ENCODE results near the gene MAP7.
A peak's percentile ranks its signal among the peaks of the same experiment; 100 is the strongest.
"Not testable (repeated sequence)": the region's sequence is repeated elsewhere in the genome, so short reads cannot be mapped to it uniquely, and the experiment has no call there.

The MAP7 gene

DNA sequence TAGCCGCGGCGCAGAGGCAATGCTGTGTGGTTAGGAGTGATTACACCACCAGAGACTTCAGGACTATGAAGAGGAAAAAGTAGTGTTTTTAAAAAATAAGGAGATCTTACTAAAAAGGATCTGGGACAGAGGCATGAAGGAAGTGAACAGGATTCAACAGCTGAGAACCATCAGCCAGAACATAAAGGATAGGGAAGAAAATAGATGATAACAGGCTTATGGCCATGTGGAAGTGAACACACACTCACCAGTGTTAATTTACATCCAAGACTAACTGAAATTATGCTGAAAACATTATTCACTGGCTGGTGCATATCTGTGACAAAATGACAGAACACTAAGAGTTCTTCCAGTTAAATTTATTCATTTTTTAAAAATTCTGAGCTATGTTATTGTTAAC is 213.1 kb downstream of the MAP7 start:
- no peak for DNase-seq (ENCODE audit: low read depth in 2 of 2)

DNA sequence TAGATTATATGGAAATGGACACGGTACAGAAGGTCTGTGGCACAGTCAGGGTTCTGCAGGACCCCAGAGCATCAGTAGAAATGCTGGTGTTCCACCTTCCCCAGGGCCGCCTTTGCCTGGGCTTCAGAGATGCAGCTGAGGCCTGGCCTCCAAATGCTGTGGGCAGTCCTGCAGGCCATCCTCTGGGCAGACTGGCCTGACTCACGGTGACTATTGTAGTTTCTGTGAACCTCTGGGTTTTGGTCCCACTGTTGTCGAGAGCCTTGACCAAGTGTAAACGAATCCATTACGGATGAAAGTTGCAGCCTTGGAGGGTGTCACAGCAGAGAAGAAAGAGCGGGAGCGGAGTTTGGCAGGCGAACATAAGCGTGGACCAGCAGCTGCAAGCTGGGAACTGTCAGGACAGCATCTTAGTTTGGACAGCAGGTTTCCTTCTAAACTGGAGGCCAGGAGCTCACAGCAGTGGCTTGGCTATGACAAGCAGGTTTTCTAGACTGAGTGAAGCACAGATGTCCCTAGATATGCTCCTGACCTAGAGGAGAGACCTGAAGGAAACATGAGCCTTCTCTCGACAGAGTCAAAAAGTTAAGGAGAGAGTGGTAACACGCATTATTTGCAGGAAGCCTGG is 214.4 kb downstream of the MAP7 start:
- DNase-seq (ENCODE audit: low read depth in 2 of 2): no peak

DNA sequence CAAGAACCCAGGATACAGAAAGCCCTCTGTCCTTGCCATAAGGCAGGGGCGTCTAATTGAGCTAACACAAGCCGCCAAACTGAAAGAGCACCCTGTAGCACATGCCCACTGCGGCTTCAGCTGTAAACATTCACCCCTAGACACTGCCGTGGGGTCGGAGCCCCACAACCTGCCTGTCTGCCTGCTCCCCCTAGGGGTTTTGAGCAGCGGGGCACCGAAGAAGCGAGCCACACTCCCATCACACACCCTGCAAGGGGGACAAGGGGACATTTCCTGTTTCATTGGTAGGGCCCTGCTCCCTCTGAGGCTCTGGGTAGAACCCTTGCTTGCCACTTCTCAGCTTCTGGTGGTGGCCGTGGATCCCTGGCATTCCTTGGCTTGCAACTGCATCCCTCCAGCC is 215.4 kb downstream of the MAP7 start:
- no peak for DNase-seq (ENCODE audit: low read depth in 2 of 2)

DNA sequence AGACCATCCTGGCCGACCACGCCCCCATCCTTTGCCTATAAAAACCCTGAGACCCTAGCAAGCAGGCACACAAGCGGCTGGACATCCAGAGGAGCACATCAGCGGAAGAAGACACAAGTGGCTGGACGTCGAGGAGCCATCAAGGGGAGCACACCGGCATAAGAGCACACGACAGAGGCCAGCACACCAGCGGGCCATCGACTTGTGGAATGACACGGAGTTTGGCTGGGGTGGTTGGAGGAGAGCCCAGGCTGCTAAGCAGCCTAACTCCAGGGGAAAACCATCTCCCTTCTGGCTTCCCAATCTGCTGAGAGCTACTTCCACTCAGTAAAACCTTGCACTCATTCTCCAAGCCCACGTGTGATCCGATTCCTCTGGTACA is 215.8 kb downstream of the MAP7 start:
- no peak for DNase-seq (ENCODE audit: low read depth in 2 of 2)

DNA sequence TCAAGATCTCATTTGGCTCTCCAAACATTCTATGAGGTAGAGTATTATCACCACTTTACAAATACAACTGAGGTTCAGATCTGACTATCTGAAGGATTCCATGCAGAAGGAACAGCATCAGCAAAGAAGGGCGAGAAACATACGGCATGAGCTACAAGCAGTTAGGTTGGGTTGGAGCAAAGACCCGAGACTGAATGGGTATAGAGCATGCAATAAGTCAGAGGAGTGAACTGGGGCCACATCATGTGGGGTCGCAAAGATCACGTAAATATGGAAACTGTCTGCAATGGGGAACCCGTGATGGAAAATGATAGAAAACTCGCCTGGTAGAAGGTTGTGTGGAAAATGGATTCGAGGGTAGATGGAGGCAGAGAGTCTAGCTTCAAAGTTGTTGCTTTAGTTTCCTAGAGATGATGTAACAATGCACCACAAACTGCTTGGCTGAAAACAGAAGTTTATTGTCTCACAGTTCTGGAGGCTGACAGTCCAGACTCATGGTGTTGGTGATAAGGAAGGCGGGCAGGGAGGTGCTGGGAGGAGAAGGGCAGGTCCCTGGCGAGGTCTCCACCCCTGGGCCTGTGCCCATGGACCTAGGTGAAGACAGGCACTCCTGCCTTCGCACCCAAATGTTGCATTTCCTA is 216.3 kb downstream of the MAP7 start:
- DNase-seq (ENCODE audit: low read depth in 2 of 2): no peak

DNA sequence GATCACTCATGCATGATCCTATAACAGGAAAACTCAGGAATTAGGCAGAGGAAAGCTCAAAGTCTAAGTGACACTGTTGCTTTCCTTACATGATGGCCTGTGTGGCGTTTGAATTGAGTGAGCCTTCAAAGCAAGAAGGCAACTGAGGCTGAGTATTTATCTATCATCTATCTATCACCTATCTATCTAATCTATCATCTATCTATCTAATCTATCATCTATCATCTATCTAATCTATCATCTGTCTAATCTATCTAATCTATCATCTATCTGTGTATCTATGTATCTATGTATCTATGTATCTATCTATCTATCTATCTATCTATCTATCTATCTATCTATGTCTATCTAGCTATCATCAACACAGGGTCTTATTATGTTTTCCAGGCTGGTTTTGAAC is 218.8 kb downstream of the MAP7 start:
- DNase-seq (ENCODE audit: low read depth in 2 of 2): no peak

DNA sequence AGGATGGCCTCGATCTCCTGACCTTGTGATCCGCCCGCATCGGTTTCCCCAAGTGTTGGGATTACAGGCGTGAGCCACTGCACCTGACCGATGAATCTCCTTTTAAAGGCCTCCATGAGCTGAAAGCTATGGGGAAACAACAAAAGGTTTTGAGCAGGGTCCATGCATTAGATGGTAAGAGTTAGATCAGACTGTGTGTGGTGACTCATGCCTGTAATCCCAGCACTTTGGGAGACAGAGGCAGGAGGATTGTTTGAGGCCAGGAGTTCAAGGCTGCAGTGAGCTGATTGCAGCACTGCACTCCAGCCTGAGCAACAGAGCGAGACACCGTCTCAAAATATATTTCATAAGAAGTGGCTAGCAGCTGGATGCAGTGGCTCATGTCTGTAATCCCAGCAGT is 219.6 kb downstream of the MAP7 start:
- DNase-seq (ENCODE audit: low read depth in 2 of 2): no peak

DNA sequence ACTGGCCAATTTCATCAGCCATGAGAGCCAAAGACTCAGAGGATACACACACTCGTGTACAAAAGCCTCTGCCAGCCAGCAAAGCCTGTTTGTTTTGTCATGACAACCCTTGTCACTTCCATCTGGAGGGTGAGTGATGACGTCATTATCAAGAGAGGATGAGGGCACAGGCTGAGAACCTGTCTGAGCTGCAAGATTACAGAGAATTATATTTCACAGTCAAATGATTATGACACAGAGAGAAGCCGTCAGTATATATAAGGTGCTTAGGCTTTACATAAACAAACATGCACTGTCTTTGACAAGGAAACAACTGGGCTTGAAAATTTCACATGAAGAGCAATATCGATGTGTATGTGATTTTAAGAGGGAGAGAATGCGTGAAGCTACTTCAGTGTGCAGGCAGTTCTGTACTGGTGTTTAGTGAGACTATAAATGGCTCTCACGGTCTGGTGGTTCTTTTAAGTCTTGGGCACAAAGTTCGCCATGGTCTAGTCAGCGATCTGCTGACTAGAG is 224.1 kb downstream of the MAP7 start:
- no peak for DNase-seq (ENCODE audit: low read depth in 2 of 2)

DNA sequence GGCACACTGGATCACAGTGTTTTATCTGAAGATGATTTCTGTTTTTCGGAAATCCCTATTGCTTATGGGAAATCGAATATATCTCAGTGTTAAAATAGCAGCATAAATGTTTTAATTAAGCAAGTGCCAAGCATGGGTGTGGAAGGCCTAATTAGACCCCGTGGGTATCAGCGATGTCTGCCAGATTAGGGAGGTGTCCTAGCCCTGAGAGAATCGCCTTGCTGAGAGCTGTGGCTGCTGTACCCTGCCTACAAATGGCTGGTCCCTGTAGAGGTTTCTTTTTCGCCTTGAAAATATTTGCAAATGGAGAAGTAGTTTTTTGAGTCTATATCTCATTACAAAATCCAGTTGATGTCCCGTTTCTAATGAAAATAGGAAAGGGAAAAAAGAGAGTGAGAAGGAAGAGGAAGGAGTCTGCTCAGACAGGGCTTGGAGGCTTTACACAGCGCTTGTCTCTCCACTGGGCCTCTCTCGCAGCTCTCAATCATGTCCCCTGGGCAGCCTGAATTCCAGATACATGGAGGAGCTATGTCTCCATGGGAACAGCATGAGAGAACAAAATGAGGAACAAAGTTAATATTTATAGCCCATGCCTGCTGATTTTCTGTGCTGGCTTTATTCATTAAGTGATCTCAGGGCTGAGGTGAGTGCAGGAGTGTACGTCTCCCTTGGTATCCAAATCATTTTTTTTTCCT is 225.4 kb downstream of the MAP7 start:
- no peak for DNase-seq (ENCODE audit: low read depth in 2 of 2)

DNA sequence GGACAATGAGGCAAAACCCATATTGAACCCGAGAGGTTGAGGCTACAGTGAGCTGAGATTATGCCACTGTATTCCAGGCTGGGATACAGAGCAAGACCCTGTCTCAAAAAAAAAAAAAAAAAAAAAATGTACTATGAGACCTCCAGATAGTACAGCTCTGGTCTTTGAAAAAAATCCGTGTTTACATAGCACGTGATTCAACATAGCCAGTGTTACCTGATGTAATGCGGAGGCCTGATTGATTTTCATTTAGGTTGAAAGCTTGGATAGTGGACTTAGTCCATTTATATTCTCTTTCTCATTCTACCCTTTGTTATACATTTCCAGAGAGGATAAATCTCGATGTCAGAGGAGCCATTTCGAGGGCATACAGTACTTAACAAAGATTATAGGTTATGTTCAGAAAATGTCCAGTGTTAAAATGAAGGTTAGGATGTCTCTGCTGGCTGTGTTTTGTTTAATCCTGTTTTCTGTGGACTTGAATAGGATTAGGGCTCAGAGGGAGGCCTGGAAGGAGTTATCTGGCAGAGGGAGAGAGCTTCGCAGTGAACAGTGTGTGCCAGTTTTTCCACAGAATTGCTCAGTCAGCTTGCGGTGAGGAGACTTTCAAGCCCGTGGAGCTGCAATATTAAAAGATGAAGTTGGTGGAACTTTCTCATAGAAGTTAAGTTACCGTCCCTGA is 226.7 kb downstream of the MAP7 start:
- DNase-seq (ENCODE audit: low read depth in 2 of 2): no peak

DNA sequence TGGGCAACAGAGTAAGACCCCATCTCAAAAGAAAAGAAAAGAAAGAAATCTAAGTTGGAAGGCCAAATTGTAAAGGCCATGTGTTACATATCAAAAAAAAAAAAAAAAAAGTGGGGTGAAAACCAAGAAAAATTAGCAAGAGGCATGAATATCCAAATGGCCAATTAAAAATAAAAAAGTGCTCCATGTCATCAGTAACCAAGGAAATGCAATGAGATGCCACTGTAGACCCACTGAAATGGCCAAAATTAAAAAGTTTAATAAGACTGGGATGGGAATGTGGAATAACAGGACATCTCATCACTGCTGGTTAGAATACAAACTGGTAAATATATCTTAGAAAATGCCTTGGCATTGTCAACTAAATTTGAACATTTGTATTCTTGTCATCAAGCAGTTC is 230.5 kb downstream of the MAP7 start:
- DNase-seq (ENCODE audit: low read depth in 2 of 2): no peak

DNA sequence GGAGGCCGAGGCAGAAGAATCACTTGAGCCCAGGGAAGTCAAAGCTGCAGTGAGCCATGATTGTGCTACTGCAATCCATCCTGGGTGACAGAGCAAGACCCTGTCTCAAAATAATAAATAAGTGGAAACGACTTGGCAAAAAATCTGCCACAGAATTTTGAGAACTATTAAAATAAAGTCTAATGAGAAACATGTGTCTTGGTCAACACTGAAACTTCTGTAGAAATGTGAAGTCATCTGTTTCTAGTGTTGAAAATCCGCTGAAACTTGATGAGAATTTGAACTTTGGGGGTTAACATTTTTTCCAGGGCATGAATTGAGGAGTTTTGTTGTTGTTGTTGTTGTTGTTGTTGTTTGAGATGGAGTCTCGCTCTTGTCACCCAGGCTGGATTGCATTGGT is 231.5 kb downstream of the MAP7 start:
- no peak for DNase-seq (ENCODE audit: low read depth in 2 of 2)

DNA sequence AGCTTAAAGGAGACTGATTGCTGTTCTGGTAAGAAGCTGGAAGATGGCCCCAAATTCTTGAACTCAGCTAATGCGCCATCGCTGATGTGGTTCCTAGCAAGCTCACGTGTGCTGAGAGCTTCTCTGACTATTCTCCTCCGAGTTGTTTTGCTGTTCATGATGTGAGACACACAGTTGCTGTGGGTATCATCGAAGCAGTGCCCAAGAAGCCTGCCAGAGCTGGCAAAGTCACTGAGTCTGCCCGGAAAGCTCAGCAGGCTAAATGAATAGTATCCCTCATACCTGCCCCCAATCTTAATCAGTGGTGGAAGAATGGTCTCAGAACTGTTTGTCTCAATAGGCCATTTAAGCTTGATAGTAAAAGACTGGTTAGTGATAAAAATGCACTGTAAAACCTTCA is 232.3 kb downstream of the MAP7 start:
- DNase-seq (ENCODE audit: low read depth in 2 of 2): no peak

DNA sequence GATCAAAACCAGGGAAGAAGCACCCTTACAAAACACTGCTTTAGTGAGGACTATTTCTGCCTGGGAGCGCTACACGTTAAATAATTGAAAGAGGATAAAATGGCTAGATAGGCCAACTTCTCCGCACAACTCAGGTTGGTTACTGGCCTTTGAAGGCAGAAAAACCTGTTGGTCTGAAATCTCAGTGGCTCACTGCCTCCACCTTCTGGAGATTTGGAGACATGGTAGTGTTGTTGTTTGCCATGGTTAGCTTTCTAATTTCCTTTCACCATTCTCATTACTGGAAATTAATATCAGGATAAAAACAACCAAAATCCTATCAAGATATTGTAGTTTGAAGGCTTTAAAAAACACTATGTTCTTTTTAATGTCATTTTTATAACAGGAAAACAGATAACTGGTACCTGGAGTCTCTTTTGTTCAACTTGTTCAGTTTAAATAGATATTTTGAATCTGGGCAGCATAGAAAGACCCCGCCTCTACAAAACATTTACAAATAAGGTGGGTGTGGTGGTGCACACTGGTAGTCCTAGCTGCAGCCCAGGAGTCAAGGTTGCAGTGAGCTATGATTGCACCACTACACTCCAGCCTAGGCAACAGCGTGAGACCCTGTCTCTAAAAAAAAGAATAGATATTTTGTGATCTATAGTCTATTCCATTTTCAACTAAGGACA is 233.1 kb downstream of the MAP7 start:
- peak in 1 of 2 donors; percentile 24 for DNase-seq (ENCODE audit: low read depth in 2 of 2)

DNA sequence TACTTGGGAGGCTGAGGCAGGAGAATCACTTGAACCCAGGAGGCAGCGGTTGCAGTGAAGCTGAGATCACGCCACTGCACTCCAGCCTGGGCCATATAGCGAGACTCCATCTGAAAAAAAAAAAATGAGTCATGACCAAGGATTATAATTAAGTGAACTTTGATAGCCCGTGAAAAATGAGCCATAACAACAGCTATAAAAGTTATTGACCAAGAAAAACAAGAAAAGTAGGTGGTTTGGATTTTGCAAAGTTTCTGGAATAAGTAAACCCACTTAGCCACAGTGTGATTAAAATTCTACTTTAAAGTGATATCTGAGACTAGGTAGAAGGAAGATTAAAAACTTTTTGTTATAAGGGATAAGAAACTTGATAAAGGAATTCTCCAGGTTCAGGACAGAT is 234.6 kb downstream of the MAP7 start:
- no peak for DNase-seq (ENCODE audit: low read depth in 2 of 2)

DNA sequence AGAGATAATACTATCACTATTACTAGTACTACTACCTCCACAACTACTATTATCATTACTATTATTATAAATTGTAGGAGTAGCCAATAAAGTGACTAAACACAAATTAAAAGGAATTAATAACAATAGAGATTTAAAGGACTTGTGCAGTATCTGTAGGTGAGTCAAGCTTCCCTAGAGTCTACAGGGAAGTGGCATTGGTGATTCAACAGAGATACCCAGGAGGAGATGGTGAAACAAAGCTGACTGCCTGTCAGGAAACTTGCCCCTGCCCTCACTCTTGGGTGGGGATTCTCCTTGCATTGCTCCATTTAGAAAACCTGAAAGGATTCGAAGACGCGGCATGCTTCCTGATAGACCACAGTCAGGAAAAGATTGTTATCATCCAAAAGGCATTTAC is 237.2 kb downstream of the MAP7 start:
- DNase-seq (ENCODE audit: low read depth in 2 of 2): no peak

DNA sequence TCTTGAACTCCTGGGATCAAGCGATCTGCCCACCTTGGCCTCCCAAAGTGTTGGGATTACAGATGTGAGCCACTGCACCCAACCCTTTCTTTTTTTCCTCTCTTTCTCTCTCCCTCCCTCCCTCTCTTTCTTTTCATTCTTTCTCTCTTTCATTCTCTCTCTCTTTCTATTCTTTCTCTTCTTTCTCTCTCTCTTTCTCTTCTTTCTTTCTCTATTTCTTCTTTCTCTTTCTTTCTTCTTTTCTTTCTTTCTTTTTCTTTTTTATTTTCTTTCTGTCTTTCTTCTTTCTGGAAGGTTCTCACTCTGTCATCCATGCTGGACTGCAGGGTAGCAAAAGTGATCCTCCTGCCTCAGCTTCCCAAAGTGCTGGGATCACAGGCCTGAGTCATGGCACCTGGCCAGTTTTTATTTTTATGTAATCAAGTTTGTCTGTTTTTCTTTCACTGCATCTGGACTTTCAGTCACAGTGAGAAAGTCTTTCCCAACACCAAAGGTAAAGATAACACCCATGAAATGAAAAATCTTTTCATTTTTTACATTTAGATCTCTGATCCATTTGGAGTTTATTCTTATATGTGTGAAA is 240.4 kb downstream of the MAP7 start:
- no peak for DNase-seq (ENCODE audit: low read depth in 2 of 2)

DNA sequence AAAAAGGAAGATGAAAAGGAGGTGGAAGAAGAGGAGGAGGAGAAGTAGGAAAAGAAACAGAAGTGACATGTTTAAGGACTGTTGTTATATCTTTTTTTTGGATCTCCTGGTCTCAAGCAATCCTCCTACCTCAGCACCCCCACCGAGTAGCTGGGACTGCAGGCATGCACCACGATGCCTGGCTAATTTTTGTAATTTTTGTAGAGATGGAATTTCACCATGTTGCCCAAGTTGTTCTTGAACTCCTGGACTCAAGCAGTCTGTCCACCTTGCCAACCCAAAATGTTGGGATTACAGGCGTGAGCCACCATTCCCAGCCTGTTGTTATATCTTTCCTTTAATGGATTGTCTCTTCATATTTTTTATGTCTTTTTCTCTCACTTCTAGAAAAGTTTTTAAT is 241.1 kb downstream of the MAP7 start:
- DNase-seq (ENCODE audit: low read depth in 2 of 2): no peak

DNA sequence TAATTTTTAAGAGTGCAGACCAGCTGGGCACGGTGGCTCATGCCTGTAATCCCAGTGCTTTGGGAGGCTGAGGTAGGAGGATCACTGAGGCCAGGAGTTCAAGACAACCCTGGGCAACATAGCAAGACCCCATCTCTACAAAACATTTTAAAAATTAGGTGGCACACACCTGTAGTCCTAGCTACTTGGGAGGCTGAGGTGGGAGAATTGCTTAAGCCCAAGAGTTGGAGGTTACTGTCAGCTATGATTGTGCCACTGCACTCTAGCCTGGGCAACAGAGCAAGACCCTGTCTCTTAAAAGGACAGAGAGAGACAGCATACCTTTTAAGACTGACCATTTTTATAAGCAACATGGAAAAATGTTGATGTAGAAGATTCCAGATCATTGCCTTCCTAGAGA is 241.8 kb downstream of the MAP7 start:
- not testable (repeated sequence) for DNase-seq (ENCODE audit: low read depth in 2 of 2)

DNA sequence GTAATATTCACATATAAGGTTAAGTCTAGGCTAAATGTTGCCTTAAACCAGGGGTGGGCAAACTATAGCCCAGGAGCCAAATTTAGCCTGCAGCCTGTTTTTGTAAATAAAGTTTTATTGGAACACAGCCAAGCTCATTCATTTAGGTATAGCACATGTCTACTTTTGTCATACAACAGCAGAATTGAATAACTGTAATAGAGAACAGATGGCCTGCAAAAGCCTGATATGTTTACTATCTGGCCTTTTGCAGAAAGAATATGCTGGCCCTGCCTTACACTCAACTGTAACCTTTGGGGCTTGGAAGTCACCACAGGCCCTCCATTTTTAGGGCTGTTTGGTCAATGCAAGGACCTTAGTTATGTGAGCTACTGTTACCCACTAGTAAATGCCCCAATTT is 242.9 kb downstream of the MAP7 start:
- DNase-seq (ENCODE audit: low read depth in 2 of 2): no peak

DNA sequence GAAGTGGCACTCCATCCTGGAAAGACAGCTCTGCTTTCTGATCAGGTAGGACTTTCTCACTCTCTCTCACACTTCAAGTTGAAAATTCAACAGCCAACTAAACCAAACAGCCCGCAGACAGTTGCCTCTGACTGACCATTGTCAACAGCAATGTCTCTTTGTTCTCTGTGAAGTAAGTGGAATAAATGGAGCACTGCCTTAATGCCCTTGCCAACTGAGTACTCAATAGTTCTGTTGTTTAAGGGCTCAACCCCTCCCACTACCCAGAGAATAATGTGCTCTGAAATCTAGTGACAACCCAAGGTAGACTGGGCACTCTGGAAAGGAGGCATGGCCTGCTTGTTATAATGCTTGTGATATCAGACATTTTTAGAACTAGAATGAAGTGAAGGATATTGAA is 243.8 kb downstream of the MAP7 start:
- DNase-seq (ENCODE audit: low read depth in 2 of 2): no peak

DNA sequence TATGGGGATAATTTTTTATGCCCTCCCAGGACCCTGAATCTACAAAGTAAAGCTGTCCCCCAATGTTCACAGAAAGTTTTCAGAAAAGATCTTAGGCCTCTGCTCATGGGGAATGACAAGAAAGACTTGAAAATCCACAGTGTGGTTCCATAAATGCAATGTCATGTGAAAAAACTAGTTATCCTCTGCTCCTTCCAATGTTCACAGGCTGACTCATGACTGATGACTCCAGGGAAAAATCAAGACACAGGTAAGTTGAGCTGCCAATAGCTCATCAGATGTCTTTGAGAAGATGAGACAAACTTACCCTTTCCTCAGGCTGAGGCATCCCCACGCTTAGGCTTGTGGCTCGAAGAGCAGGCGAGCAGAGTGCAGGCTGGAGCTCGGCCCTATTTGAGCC is 245.8 kb downstream of the MAP7 start:
- DNase-seq (ENCODE audit: low read depth in 2 of 2): no peak

All from stimulated activated CD8-positive, alpha-beta memory T cell treated with anti-CD3 and anti-CD28 coated beads, Interleukin-15, amount 100 ng/mL, for 4 hours (primary cell).